ENCODE data around the gene CHN1. TPM values are rescaled to one million over a fixed set of nuclear protein-coding genes. Genes with fewer than 3 reads are reported as not detected.

The CHN1 gene
- total and polyA plus RNA-seq, 2 of the 8 experiments (the other 6 are each of a cell fraction or from before 2014, with no cell fraction given): 54.0 to 65.7 TPM

- ChIA-PET POLR2A (ENCODE audit: partially characterized antibody) (interaction anchor here (1.2 kb wide), 1 partner anchor 14 kb away, joined by 3 read pairs; no protein-coding TSS in a partner anchor), CTCF (ENCODE audit: partially characterized antibody) (interaction anchor here (0.6 to 1.7 kb wide), 5 partner anchors 233 to 990 kb away, joined by 3 to 4 read pairs (median 3); no protein-coding TSS in a partner anchor)
- H2BK5ac ChIP-seq (ENCODE audit: low read depth, low read length): no peak overlapping the region
- no peaks in the 10 kb centered on the region; the same call in 1 of the 2 replicates for H3K23me2 ChIP-seq (ENCODE audit: low read depth, low read length)
- no peak overlapping the region for H3K4me3 ChIP-seq (ENCODE audit: extremely low read depth in 1 of 4, insufficient read depth in 2 of 4, low read depth in 3 of 4, low read length in 4 of 4)
- no peak overlapping the region for H2BK12ac ChIP-seq (ENCODE audit: low read depth, low read length)
- no peak overlapping the region for H3K14ac ChIP-seq (ENCODE audit: insufficient read length)
- H3K4me2 ChIP-seq (ENCODE audit: insufficient read depth in 1 of 2, low read depth in 2 of 2, low read length in 2 of 2): no peak overlapping the region
- no peaks in the 10 kb centered on the region for H4K20me1 ChIP-seq (replicated peaks in 1 of 2; ENCODE audit: control insufficient read depth in 1 of 2, insufficient read depth in 2 of 2, low read length in 2 of 2)
- no peak overlapping the region for H3K27ac ChIP-seq (ENCODE audit: low read depth, low read length)
- H2BK20ac ChIP-seq (ENCODE audit: low read length): no peak overlapping the region
- H4K91ac ChIP-seq (replicated peaks; ENCODE audit: insufficient read length, low read length): no peak overlapping the region
- H3K27me3 ChIP-seq (replicated peaks in 1 of 4; ENCODE audit: control insufficient read depth in 3 of 4, extremely low read depth in 1 of 4, insufficient read depth in 3 of 4, low read length in 3 of 4): no peaks in the 10 kb centered on the region
- H2AFZ ChIP-seq (ENCODE audit: low read length): no peak overlapping the region
- DNase-seq (ENCODE audit: low read depth in 1 of 2, low spot score in 2 of 2) (no peak), FAIRE-seq (no peak)
- H2BK15ac ChIP-seq (ENCODE audit: low read length): no peak overlapping the region
- WGBS, 2 experiments (ENCODE audit: extremely low coverage in 1 of 2, insufficient coverage in 1 of 2, insufficient read length in 1 of 2, insufficient replicate concordance in 2 of 2, low coverage in 1 of 2, low lambda C conversion rate in 2 of 2, missing lambda C conversion rate in 1 of 2): 86% methylated on average over 3 of the region's 3 CpGs; no CpG with 5 or more reads in 1 of the 2 experiments
- H3K9ac ChIP-seq (replicated peaks in 1 of 4; ENCODE audit: extremely low read depth in 1 of 4, low read depth in 3 of 4, low read length in 3 of 4): no peak overlapping the region
- no peak overlapping the region for H2AK5ac ChIP-seq (ENCODE audit: low read depth, low read length)
- no peak overlapping the region for H2BK120ac ChIP-seq (replicated peaks; ENCODE audit: low read depth, low read length)
- H3K18ac ChIP-seq (ENCODE audit: extremely low read depth, low read length): no peak overlapping the region
- peaks cover 0 to 6% of the 10 kb centered on the region in 2 experiments; a peak in 2 of 4 replicates for H3K79me2 ChIP-seq (ENCODE audit: control insufficient read depth in 1 of 2, insufficient read depth in 2 of 2, low read length in 2 of 2)
- no peak overlapping the region for H3K4ac ChIP-seq (replicated peaks; ENCODE audit: insufficient read length, low read depth, low read length)
- H4K5ac ChIP-seq (ENCODE audit: insufficient read length, low read depth, low read length): no peak overlapping the region
- H4K8ac ChIP-seq (ENCODE audit: extremely low read depth, insufficient read depth, low read length): no peak overlapping the region
- H3K4me1 ChIP-seq (replicated peaks in 1 of 4; ENCODE audit: control insufficient read depth in 3 of 4, insufficient read depth in 4 of 4, low read length in 3 of 4): peaks cover 0 to 12% (median 8%) of the 10 kb centered on the region in 4 experiments; a peak in 4 of 7 replicates
- no peaks in the 10 kb centered on the region for H3K9me3 ChIP-seq (ENCODE audit: insufficient read depth in 2 of 2, low read depth in 1 of 2, low read length in 1 of 2)
- no peak for TF ChIP-seq KDM5A (IDR thresholded peaks at IDR 0.05; ENCODE audit: low read length)
- no peak for TF ChIP-seq GTF2F1 (IDR thresholded peaks at IDR 0.05; ENCODE audit: borderline replicate concordance, low read depth, low read length)
- TF ChIP-seq HDAC2 (IDR thresholded peaks at IDR 0.05; ENCODE audit: borderline replicate concordance in 1 of 2, low read depth in 2 of 2, low read length in 2 of 2): no peak
- no peak for TF ChIP-seq YY1 (IDR thresholded peaks at IDR 0.05; ENCODE audit: low read depth, low read length)
- TF ChIP-seq NANOG (IDR thresholded peaks at IDR 0.05; ENCODE audit: insufficient read depth, low read depth, low read length, poor library complexity, severe bottlenecking): no peak
- TF ChIP-seq PHF8 (conservative IDR thresholded peaks at IDR 0.05; ENCODE audit: low read depth, low read length): no peak
- TF ChIP-seq CREB1 (IDR thresholded peaks at IDR 0.05): no peak
- TF ChIP-seq HDAC6 (IDR thresholded peaks at IDR 0.05; ENCODE audit: low read depth, low read length): no peak
- TF ChIP-seq JUN (IDR thresholded peaks at IDR 0.05; ENCODE audit: low read depth, low read length): no peak
- TF ChIP-seq RBBP5 (IDR thresholded peaks at IDR 0.05; ENCODE audit: borderline replicate concordance, low read depth, low read length): no peak
- no peak for TF ChIP-seq EZH2 (IDR thresholded peaks at IDR 0.05; ENCODE audit: low read depth, low read length, severe bottlenecking)
- no peak for TF ChIP-seq NRF1 (IDR thresholded peaks at IDR 0.05; ENCODE audit: low read depth, low read length)
- H3K23ac ChIP-seq (ENCODE audit: insufficient read length): no peak overlapping the region
- H3K56ac ChIP-seq (replicated peaks; ENCODE audit: insufficient read length, low read depth, low read length): no peak overlapping the region
- H3K79me1 ChIP-seq (ENCODE audit: low read depth, low read length): no peaks in the 10 kb centered on the region
- H3K36me3 ChIP-seq (ENCODE audit: control insufficient read depth in 2 of 4, insufficient read depth in 4 of 4, low read length in 3 of 4): no peaks in the 10 kb centered on the region
These were observed 3.8 kb upstream of the CHN1 start for GRCh38 chr2:175008801-175009495.

Data from H1 (cell line).